Measurements from ENCODE around the gene RBM4B. TPM values are rescaled to one million over a fixed set of nuclear protein-coding genes. Genes with fewer than 3 reads are reported as not detected.

The RBM4B gene
- total RNA-seq, 2 experiments from 2014 or later = 10.7 to 13.1 TPM

GRCh38 chr11:66687831-66688281, 10.2 kb upstream of the RBM4B start:
- Mint-ChIP-seq H3K4me3 (no peak overlapping the region), H3K9me3 (no peaks in the 10 kb centered on the region), H3K27me3 (no peaks in the 10 kb centered on the region), H3K36me3 (ENCODE audit: low read depth) (no peaks in the 10 kb centered on the region), H3K4me1 (ENCODE audit: low read depth) (no peaks in the 10 kb centered on the region), H3K27ac (no peak overlapping the region)
- no peak for TF ChIP-seq CTCF (IDR thresholded peaks at IDR 0.05)
- intact Hi-C loops (cut with micrococcal nuclease) = no loop called here
- ATAC-seq (no peak), DNase-seq (no peak)
- CTCF ChIA-PET = interaction anchor here (1.7 kb wide), 1 partner anchor 9 kb away, joined by 7 read pairs; no protein-coding TSS in a partner anchor
- POLR2A ChIA-PET = interaction anchor here (0.5 to 0.7 kb wide), 2 partner anchors 30 to 69 kb away, joined by 3 read pairs; no protein-coding TSS in a partner anchor

GRCh38 chr11:66686801-66687750, 9.4 kb upstream of the RBM4B start:
- no peaks in the 10 kb centered on the region for H3K4me1 Mint-ChIP-seq (ENCODE audit: low read depth)
- DNase-seq (no peak), ATAC-seq (no peak)
- H3K27me3 Mint-ChIP-seq = no peaks in the 10 kb centered on the region
- intact Hi-C loops (cut with micrococcal nuclease) = no loop called here
- no peaks in the 10 kb centered on the region for H3K36me3 Mint-ChIP-seq (ENCODE audit: low read depth)
- CTCF ChIA-PET = interaction anchor here (1.1 to 1.7 kb wide), 2 partner anchors 8 to 147 kb away, joined by 4 to 7 read pairs; no protein-coding TSS in a partner anchor
- H3K4me3 Mint-ChIP-seq = no peak overlapping the region
- H3K9me3 Mint-ChIP-seq = no peaks in the 10 kb centered on the region
- no peak overlapping the region for H3K27ac Mint-ChIP-seq
- POLR2A ChIA-PET = no interaction called here
- TF ChIP-seq CTCF (IDR thresholded peaks at IDR 0.05) = no peak

GRCh38 chr11:66686100-66686785, 8.6 kb upstream of the RBM4B start:
- intact Hi-C loops (cut with micrococcal nuclease) = no loop called here
- Mint-ChIP-seq H3K27ac (no peak overlapping the region), H3K4me3 (no peak overlapping the region), H3K4me1 (ENCODE audit: low read depth) (no peaks in the 10 kb centered on the region), H3K9me3 (no peaks in the 10 kb centered on the region), H3K27me3 (no peaks in the 10 kb centered on the region), H3K36me3 (ENCODE audit: low read depth) (no peaks in the 10 kb centered on the region)
- no peak for TF ChIP-seq CTCF (IDR thresholded peaks at IDR 0.05)
- no peak for ATAC-seq
- ChIA-PET CTCF (interaction anchor here (1.1 kb wide), 1 partner anchor 148 kb away, joined by 4 read pairs; no protein-coding TSS in a partner anchor), POLR2A (no interaction called here)
- DNase-seq = no peak

GRCh38 chr11:66685276-66686099, 7.8 kb upstream of the RBM4B start:
- TF ChIP-seq CTCF (IDR thresholded peaks at IDR 0.05) = no peak
- ChIA-PET POLR2A (no interaction called here), CTCF (interaction anchor here (1.1 kb wide), 1 partner anchor 148 kb away, joined by 4 read pairs; no protein-coding TSS in a partner anchor)
- Mint-ChIP-seq H3K4me3 (no peak overlapping the region), H3K9me3 (no peaks in the 10 kb centered on the region), H3K27ac (no peak overlapping the region), H3K36me3 (ENCODE audit: low read depth) (no peaks in the 10 kb centered on the region), H3K4me1 (ENCODE audit: low read depth) (no peaks in the 10 kb centered on the region), H3K27me3 (no peaks in the 10 kb centered on the region)
- intact Hi-C loops (cut with micrococcal nuclease) = no loop called here
- DNase-seq (no peak), ATAC-seq (no peak)
